ENCODE data around the gene SPEN.

GRCh38 chr1:15989776-15990175, 142.3 kb downstream of the SPEN start:
- TF ChIP-seq CTCF (IDR thresholded peaks at IDR 0.05) = no peak
- TF ChIP-seq ZFX (IDR thresholded peaks at IDR 0.05; ENCODE audit: borderline replicate concordance) = no peak

Data from 22Rv1 (cell line).